Uterus (tissue), 4 donors: Measurements from ENCODE around the gene NOL4L. TPM values are rescaled to one million over a fixed set of nuclear protein-coding genes. Genes with fewer than 3 reads are reported as not detected.

Experiments used
- DNase-seq, 2 donors: peaks; one replicate each; pipeline ENCODE4 v3.0.0-alpha.2; 2019 to 2020
- H3K27ac ChIP-seq, 2 donors: fragments of 200-600 bp; sonication (generic); 1 replicate in 1 of 2; 2 replicates in 1 of 2; pipeline ENCODE4 v1.5.1; 2016 to 2018
- H3K27me3 ChIP-seq, 2 donors: fragments of 200-600 bp; sonication (generic); one replicate each; pipeline ENCODE4 v1.5.1; 2018 to 2019; ENCODE audit warnings: control low read depth in 1 of 2
- H3K36me3 ChIP-seq, 2 donors: fragments of 200-600 bp; sonication (generic); one replicate each; pipeline ENCODE4 v1.5.1; 2019; ENCODE audit warnings: control low read depth in 1 of 2
- H3K4me1 ChIP-seq, 2 donors: fragments of 200-600 bp; sonication (generic); one replicate each; pipeline ENCODE4 v1.5.1; 2018 to 2019; ENCODE audit warnings: control low read depth in 1 of 2
- H3K4me3 ChIP-seq, 2 donors: fragments of 200-600 bp; sonication (generic); 1 replicate in 1 of 2; 2 replicates in 1 of 2; pipeline ENCODE4 v1.5.1; 2018 to 2019; ENCODE audit warnings: mild to moderate bottlenecking in 1 of 2
- H3K9me3 ChIP-seq, 2 donors: fragments of 200-600 bp; sonication (generic); one replicate each; pipeline ENCODE4 v1.5.1; 2019; ENCODE audit warnings: control low read depth in 1 of 2
- CTCF ChIP-seq, 4 experiments: fragments of 200-600 bp in 2 of 4; fragments of 450-650 bp in 2 of 4; sonication (generic) in 2 of 4; IDR thresholded peaks; one replicate each; pipeline ENCODE4 v1.5.1; 2016 to 2019; ENCODE audit warnings: antibody characterized with exemption in 4 of 4, mild to moderate bottlenecking in 2 of 4, moderate library complexity in 1 of 4
- POLR2A ChIP-seq, 2 donors: fragments of 450-650 bp; IDR thresholded peaks; one replicate each; pipeline ENCODE4 v1.6.1; 2016; ENCODE audit warnings: antibody characterized with exemption in 2 of 2, mild to moderate bottlenecking in 1 of 2, moderate library complexity in 1 of 2
- intact Hi-C: fragments of 100-400 bp; cut with DNase I; formaldehyde crosslinking; loops from one replicate; pipeline ENCODE4 v1.15.1; 2023; ENCODE audit warnings: low total_unique reads
- total RNA-seq, 4 donors: library from RNA; depleted of rRNA in 3 of 4; stranded (reverse); fragments of >200 nt in 3 of 4; gene quantifications; one replicate each; pipeline versions ENCODE4 v1.1.0 to v1.2.4, GENCODE V29; 2014 to 2023
- donor health status: DM: yes; HTN: yes; CAD: no.

Gene NOL4L
- total RNA-seq, 4 donors from 2014 or later: 6.2 to 31.1 (median 9.6) TPM

GRCh38 chr20:32478576-32478975 lies 106.6 kb downstream of the NOL4L start:
- intact Hi-C loops: no loop called here
- no peak for DNase-seq
- Histone ChIP-seq H3K4me3 (no peak overlapping the region), H3K4me1 (peaks cover 10 to 28% of the 10 kb centered on the region in 2 donors), H3K27ac (no peak overlapping the region), H3K27me3 (no peaks in the 10 kb centered on the region), H3K36me3 (no peaks in the 10 kb centered on the region), H3K9me3 (no peaks in the 10 kb centered on the region)
- TF ChIP-seq POLR2A (IDR thresholded peaks at IDR 0.05) (no peak), CTCF (IDR thresholded peaks at IDR 0.05) (no peak)

- Histone ChIP-seq H3K9me3 (no peaks in the 10 kb centered on the region), H3K36me3 (no peaks in the 10 kb centered on the region), H3K27me3 (no peaks in the 10 kb centered on the region), H3K4me3 (no peak overlapping the region), H3K27ac (peak overlapping the region in 1 of 2 donors; percentile 83), H3K4me1 (peaks cover 10 to 32% of the 10 kb centered on the region in 2 donors)
- TF ChIP-seq CTCF (IDR thresholded peaks at IDR 0.05) (no peak), POLR2A (IDR thresholded peaks at IDR 0.05) (no peak)
- no peak for DNase-seq
- intact Hi-C loops: no loop called here
Observed at GRCh38 chr20:32477594-32478512, 107.3 kb downstream of the NOL4L start.

GRCh38 chr20:32476684-32477593 lies 108.2 kb downstream of the NOL4L start:
- Histone ChIP-seq H3K4me1 (peaks cover 10 to 32% of the 10 kb centered on the region in 2 donors), H3K27ac (peak overlapping the region; percentile 83 to 88), H3K36me3 (no peaks in the 10 kb centered on the region), H3K27me3 (no peaks in the 10 kb centered on the region), H3K9me3 (no peaks in the 10 kb centered on the region), H3K4me3 (no peak overlapping the region)
- intact Hi-C loops: no loop called here
- no peak for TF ChIP-seq POLR2A (IDR thresholded peaks at IDR 0.05)
- TF ChIP-seq CTCF (IDR thresholded peaks at IDR 0.05): no peak
- no peak for DNase-seq

- DNase-seq: peak; percentile 92 to 93
- peaks cover 10 to 32% of the 10 kb centered on the region in 2 donors for H3K4me1 ChIP-seq
- intact Hi-C loops: no loop called here
Observed at GRCh38 chr20:32474967-32475811, 109.9 kb downstream of the NOL4L start.

More at GRCh38 chr20:32474967-32475811, 109.9 kb downstream of the NOL4L start:
- Histone ChIP-seq H3K27ac (peak overlapping the region; percentile 83 to 88), H3K9me3 (no peaks in the 10 kb centered on the region), H3K27me3 (no peaks in the 10 kb centered on the region), H3K36me3 (no peaks in the 10 kb centered on the region), H3K4me3 (peak overlapping the region; percentile 25 to 34)
- TF ChIP-seq CTCF (IDR thresholded peaks at IDR 0.05): peak in 1 of 4 experiments; percentile 14
- TF ChIP-seq POLR2A (IDR thresholded peaks at IDR 0.05): peak; percentile 40 to 48
